CD4-positive, alpha-beta T cell treated with Interleukin-6 at 100 ng/mL for 8 hours (primary cell): ENCODE measurements around the gene ZNF429.
A peak's percentile ranks its signal among the peaks of the same experiment; 100 is the strongest.
"Not testable (repeated sequence)": the region's sequence is repeated elsewhere in the genome, so short reads cannot be mapped to it uniquely, and the experiment has no call there.

Source experiments
- DNase-seq: peaks from one replicate; pipeline ENCODE4 v3.0.0-alpha.2; 2020; ENCODE audit warnings: mixed read lengths, low spot score

The ZNF429 gene

DNA sequence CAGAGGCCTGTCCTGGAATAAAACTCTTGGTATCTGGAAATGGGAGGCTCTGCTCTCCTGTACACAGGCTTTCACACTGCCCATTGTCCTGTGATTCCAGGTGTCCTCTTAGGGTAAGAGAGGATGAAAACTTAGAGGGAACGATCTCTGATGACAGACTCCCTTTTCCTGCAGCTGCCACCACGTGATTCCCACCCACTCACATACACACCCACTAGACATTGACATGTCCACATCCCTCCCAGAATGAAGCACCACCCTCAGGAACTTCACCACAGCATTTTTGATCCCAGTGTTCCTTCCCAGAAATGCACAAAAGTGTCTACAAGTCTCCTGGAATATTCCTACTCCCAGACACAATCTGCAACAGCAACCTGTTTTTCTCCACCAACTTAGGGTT is 8.2 kb downstream of the ZNF429 start:
- DNase-seq = no peak

DNA sequence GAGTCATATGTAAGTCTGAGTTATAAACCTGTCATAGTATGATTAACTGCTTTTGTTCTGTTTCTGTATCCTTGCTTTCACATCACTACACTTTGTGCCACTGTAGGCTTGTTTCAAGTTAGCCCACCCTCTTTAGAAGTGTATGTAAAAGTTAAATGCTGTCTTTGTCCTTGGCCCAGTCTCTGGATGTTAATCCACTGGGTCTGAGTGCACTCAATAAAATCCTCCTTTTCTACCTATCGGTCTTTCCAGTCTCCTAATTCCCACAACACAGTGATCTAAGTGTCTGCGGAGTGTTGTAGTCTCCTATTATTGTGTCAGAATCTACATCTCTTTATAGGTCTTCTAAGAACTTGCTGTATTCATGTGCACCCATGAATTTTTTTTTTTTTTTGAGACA is 14.1 kb downstream of the ZNF429 start:
- no peak for DNase-seq

DNA sequence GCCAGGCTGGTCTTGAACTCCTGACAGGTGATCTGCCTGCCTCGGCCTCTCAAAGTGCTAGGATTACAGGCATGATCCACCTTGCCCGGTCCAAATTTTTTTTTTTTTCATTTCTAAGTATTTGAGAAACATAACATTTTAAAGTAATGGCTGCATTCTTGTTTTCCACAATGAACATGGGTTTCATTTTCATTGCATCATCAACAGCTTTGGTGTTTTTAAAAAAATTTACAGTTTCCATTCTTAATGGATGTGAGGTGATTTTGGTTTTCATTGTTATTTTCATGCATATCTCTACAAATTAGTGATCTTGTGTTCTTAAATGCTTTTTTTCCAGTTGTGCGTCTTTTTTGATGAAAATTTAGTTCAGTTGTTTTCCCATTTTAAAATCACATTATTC is 27.5 kb downstream of the ZNF429 start:
- DNase-seq = no peak

DNA sequence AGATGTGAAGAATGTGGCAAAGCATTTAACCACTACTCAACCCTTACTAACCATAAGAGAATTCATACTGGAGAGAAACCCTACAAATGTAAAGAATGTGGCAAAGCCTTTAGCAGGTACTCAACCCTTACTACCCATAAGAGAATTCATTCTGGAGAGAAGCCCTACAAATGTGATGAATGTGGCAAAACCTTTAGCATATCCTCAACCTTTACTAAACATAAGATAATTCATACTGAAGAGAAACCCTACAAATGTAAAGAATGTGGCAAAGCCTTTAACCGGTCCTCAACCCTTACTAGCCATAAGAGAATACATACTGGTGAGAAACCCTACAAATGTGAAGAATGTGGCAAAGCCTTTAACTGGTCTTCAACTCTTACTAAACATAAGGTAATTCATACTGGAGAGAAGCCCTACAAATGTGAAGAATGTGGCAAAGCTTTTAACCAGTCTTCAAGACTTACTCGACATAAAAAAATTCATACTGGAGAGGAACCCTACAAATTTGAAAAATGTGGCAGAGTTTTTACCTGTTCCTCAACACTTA is 31.4 kb downstream of the ZNF429 start:
- not testable (repeated sequence) for DNase-seq

DNA sequence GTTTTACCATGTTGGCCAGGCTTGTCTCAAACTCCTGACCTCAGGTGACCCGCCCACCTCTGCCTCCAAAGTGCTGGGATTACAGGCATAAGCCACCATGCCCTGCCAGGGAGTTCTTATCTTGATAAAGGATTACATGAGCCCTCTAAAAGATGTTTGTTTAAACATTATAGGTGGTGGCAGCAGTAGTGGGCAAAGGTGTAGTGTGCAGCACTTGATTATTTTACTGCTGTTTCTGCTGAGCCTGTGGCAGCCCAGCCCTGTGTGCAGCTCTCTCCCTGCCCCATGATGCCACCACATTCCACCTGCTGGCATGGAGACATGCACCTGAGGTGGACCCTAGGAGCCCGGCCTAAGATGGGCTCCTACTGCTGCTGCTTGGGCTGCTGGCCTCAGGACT is 54.0 kb downstream of the ZNF429 start:
- DNase-seq = no peak

DNA sequence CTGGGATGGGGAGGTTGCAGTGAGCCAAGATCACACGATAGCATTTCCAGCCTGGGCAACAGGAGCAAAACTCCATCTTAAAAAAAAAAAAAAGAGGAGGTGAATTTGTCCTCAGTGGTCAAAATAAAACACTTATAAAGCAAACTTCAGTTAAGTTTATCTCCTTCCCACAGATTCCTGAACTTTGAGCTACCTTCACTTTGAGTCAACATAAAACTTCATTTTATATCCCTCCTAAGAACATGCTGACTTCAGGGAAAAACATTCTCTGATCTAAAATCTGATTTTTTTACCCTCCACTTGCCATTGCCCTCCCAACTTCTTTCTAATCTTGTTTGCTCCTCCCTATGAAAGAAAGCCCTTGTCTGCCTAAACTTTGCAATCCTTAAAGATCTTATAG is 59.0 kb downstream of the ZNF429 start:
- no peak for DNase-seq

DNA sequence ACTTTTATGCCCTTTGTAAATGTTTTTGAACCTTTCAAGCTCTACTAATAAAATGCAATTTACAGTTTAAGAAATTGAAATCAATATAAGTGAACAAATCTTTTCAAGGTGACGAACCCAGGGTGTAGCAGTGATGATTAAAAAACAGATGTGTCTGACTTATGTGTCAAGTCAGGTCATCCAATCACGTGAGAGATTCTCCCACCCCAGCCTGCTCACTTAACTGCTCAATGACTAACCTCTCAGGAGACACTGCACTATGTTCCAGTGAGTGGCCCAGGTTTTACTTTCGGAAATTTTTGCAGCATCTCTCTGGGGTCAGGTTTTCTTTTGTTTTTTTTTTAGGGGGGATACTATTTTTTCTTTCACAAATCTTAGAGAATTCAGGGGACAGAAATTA is 60.7 kb downstream of the ZNF429 start:
- no peak for DNase-seq

DNA sequence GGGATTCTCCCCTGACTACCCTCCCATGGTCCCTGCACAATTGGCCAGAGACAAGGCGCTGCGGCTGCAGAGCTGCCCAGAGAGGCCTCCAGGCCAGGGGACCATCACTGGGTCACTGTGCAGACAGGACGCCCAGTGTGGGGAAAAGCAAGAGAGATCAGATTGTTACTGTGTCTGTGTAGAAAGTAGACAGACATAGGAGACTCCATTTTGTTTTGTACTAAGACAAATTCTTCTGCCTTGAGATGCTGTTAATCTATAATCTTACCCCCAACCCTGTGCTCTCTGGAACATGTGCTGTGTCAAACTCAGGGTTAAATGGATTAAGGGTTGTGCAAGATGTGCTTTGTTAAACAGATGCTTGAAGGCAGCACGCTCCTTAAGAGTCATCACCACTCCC is 62.4 kb downstream of the ZNF429 start:
- DNase-seq = not testable (repeated sequence)

DNA sequence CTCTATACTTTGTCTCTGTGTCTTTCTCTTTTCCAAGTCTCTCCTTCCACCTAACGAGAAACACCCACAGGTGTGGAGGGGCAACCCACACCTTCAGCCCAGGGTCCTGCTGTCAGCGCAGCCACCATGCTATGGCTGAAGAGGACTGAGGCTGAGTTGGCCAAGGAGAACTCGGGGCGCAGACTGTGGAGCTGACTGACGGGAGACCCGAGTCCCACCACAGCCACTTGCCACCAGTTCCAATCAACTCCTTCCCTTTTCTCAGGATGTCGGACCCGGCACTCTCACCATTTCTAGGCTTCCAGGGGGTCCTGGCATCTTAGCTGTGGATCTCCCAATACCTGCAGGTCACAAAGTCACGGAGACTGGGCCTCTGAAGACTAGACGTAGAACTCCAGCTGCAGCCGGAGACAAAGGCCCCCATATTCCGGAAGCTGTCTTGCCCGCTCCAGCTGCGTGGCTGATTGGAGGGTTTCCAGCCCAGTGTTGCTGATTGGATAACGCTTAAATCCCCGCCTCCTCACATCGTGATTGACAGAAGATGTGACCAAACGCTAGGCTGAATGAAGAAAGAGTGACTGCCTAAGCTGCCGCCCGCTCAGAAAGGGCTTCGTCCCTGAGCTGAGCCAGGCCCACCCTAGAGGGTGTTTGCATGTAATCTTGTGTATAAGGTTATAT is 63.6 kb downstream of the ZNF429 start:
- peak; percentile 91 for DNase-seq

DNA sequence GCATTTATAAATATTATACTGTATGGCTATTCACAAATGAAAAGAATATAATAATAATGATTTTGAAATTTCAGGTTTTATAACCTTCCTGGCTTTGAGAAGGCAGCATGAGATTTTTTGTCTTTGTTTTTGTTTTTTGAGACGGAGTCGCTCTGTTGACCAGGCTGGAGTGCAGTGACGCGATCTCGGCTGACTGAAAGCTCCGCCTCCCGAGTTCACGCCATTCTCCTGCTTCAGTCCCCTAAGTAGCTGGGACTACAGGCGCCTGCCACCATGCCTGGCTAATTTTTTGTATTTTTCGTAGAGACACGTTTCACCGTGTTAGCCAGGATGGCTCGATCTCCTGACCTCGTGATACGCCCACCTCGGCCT is 64.1 kb downstream of the ZNF429 start:
- peak; percentile 57 for DNase-seq

DNA sequence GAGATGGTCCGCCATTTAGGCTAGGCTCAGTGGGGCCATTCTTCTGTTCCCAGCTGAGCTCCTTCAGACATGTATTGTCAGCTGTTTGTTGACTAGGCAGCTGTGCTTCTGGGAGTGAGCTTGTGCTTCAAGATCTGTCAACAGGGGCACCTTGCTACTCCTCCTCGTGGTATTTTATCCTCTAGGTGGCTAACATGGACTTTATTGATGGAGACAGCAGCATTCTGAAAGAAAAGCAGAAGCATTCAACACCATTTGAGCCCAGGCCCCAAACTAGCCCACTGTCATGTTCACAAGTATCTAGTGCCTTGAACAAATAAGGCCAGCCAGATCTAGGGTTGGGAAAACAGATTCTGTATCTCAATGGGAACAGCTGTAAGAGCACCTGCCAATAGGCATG is 65.9 kb downstream of the ZNF429 start:
- DNase-seq = no peak

DNA sequence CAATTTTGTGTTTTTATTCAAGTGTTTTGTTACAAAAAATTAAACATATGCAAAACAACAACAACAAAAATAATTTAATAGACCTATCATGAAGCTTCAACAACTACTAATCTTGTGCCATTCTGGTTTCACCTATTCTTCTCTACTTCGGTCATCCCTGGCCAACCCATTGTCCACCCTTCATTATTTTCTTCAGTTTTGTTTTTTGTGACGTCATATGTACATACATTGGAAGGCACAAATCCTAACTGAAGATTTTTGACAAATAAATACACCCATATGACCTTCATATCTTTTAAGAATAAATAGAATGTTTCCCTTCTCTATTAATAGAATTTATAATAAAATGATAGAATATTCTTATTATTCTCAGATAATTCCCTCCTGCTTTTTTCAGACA is 69.2 kb downstream of the ZNF429 start:
- no peak for DNase-seq

DNA sequence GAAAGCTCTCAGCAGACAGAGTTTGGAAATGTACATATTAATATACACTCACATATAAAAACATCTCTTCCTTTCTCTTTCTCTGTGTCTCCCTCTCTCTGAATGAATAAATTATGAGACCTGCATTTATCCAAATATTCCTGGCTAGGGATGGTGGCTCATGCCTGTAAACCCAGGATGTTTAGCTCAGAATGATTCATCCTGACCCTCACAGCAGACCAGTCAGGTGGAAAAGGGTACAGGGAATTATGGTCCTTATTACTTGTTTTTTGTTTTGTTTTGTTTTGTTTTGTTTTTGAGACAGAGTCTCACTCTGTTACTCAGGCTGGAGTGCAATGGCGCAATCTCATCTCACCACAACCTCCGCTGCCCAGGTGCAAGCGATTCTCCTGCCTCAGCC is 71.1 kb downstream of the ZNF429 start:
- DNase-seq = no peak

DNA sequence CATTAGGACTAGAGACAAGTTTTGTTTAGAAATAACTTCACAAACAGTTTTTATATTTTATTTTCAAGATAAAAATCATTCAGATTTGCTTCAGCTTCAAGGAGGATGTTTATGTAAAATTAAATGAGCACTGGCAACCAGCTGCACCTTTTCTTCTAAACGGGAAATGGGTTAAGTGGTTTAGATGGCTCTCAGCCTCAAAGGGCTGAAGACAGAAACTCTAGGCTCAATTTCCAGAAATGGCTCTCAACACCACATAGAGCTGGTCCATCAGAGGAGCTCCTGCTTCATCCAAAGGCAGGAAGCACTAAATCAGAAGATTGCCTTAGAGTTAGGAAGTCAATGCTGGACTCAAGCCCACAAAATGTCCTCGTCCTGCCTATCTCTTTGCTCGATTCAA is 74.7 kb downstream of the ZNF429 start:
- DNase-seq = peak; percentile 42

DNA sequence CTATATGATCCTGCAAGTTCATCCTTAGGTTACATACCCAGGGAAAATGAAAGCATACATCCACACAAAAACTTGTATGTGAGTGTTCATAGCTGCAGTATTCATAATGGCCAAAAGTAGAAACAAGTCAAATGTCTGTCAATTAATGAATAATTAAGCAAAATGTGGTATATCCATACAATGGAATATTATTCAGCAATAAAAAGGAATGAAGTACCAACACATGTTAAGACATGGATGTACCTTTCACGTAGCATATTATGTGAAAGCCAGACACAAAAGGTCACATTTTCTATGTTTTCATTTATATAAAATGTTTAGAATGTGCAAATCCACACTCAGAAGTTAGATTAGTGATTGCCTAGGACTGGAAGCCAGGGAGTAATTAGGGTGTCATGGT is 75.4 kb downstream of the ZNF429 start:
- DNase-seq = no peak

DNA sequence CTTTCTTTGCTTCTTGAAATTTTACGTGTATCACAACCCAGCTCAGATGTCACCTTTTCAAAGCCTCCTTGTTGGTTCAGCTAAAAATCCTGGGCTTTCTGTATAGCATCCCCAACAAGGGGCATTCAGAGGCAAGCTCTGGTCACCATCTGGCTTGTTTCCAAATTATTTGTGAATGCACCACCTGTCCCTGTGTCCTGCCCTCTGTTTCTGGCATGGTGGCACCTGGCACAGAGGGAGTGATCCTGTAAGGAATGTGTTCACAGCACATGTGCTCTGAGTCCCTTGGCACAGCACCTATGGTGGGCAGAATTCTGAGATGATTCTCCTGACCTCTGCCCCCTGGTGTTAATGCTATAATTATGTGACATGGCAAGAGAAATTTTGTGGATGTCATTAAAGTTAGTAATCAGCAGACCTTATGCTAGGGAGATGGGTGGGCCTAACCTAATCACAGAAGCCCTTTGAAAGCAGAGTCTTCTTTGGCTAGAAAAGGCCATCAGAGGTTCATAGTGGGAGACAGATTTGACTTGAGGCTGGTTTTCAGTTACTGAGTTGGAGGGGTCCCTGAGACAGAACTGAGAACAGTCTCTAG is 76.3 kb downstream of the ZNF429 start:
- no peak for DNase-seq

DNA sequence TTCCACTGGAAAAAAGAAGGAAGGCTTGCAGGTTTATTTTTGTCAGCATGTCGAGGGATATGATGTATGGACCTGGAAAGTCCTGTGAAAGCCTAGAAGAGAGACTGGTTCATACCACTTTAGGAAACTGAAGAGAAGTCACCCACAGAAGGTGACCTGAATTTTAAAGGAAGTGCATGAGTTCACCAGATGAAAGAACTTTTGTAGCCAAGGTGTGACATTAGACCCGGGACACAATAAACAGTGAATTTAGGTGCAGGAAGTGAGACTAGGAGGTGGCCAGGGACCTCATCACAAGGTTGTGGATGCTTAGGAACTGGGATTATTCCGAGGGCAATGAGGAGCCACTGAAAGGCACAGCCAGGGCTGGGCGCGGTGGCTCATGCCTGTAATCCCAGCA is 79.1 kb downstream of the ZNF429 start:
- peak; percentile 27 for DNase-seq

DNA sequence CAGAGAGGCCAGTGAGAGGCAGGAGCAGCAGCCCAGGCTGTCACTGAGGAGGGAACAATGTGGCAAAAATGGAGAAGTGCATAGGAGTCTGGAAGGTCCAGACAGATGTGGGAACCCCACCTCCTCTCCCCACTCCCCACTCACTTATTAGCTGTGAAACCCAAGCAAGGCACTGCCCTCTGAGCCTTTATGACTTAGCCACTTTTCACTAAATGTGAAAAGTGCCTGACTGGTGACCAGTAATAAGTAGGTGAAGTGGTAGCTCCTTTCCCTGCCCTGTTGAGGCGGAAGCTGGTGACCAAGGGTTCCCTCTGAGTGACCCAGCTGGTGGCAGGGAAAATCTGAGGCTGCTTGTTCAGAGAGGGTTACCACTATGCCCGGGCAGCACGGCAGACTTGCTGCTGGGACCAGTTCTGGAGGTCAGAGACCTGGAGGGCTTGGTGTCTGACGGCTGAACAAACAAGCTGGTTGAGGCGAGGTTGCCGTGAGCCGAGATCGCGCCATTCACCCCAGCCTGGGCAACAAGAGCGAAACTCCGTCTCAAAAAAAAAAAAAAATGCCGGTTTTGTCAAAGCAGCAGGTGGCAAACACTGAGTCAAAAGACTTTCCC is 80.0 kb downstream of the ZNF429 start:
- DNase-seq = no peak

DNA sequence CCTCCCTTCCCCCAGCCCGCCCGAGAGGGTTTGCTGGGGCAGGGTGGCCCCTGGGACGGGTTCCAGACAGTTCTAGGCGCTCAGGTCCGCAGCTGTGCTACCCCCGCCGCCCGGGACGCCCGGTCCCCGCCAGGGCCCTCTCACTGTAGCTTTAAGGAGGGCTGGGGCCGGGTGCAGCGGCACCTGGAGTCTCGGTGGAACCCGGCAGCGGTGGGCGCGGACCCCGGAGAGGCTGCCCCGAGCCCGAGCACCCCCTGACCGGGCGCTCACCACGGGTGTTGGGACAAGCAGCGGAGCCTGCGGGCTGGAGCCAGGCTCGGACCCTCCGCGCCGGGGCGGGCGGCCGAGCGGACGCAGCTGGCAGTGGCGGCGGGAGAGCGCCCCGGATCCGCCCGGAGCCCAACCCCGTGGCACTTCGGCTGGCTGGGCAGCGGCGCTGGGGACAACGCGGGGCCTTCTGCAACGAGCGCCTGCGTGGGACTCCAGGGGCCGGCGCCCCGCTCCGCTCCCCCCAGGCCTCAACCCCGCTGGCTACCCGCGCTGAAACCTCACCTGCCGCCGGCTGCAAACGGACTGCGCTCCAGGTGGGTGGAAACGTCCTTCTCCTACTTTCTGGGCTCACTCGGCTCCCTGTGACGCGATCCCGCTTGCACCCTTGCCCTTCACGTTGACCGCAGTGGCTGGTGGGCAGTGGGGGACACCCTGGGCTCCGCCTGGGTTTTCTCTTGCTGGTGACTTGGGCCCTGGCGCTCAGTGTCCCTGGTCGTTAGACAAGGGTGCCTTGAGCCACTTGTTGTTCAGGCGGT is 81.1 kb downstream of the ZNF429 start:
- DNase-seq = no peak

DNA sequence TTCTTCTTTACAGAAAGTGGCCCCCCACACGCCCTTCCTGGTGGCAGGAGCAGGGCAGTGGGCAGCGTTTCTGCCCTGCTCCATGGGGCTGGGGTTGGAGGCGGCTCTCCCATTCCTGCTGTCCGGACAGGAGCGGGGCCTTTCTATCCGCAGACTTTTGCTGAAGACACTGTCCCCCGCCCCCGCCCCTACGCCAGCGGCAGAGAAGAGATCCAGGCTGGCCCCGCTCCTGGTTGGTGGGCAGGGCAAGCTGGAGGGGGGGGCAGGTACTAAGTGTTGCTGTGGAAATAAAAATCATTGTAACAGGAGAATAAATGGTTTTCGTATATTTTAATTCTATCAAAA is 81.7 kb downstream of the ZNF429 start:
- DNase-seq = no peak

DNA sequence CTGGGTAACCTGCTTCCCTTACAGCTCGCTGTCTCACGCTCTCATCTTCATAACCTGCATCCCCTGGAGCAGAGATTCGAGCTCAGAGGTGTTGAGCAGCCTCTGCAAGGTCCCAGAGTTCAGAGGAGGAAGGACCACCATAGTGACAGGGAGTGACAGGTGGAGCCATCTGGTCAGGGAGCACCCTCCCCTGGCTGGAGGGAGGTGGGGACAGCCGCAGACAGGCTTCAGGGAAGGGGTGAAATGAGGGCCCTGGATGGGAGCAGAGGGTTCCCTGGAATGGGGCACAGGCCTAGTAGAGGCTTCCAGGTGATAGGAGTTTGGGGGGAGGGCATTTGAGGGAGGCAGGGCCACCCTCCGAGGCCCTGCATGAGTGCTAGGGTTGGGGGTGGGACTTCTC is 82.1 kb downstream of the ZNF429 start:
- DNase-seq = no peak

DNA sequence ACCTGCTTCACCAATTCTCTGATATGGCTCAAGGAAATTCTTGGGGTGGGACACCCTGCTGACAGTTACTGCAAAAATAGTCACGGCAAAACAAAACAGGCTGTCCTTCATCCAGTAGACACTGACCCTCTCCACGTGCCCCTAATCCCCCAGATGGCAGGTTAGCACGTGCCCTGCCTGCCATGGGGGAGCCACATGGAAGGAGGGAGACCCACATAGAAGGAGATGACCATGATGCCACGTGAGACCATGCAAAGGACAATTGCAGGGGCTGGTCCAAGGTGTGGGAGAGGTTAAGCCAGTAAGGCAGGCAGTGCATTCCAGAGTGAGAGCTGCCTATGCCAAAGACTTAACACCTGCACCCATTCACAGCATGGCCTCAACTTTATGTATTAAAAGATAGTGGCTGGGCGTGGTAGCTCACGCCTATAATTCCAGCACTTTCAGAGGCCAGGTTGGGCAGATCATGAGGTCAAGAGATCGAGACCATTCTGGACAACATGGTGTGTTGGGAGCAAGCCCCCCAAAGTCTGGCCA is 82.7 kb downstream of the ZNF429 start:
- DNase-seq = no peak

DNA sequence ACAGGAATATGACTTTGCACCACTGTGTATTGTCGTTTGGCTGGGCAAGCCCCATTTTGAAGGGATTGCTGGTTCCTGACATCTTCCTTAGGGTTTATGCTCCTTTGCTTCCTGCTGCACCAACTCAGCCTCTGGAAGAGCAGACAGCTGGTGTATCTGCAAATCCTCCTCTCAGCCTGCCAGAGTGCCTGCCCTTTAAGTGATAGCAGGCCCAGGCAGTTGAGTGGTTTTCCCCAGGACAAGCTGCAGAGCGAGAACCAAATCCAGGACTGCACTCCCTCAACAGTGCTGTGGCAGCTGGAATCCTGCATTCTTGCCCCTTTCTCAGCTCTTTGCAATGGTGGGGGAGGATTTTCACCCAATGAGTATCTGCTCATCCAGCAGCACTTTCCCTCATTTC is 85.5 kb downstream of the ZNF429 start:
- DNase-seq = no peak
